Liver (tissue), 9 donors: ENCODE data around the gene RASA3. TPM values are rescaled to one million over a fixed set of nuclear protein-coding genes. Genes with fewer than 3 reads are reported as not detected.

Source experiments
- DNase-seq: peaks from one replicate; pipeline ENCODE4 v3.0.0-alpha.2; 2017; ENCODE audit warnings: low spot score
- H3K27ac ChIP-seq, 2 donors: one replicate each; pipeline ENCODE4 v1.7.0; 2013; ENCODE audit warnings: inconsistent platforms in 2 of 2, low read length in 2 of 2, control low read depth in 1 of 2, low read depth in 1 of 2, mild to moderate bottlenecking in 1 of 2
- H3K27me3 ChIP-seq, 4 donors: one replicate each; pipeline versions ENCODE4 v1.6.1 to v1.7.0; 2013; ENCODE audit warnings: low read length in 3 of 4, inconsistent platforms in 1 of 4, mild to moderate bottlenecking in 1 of 4, moderate library complexity in 1 of 4; ENCODE audit not compliant: control insufficient read depth in 4 of 4, insufficient read depth in 4 of 4
- H3K36me3 ChIP-seq, 4 donors: one replicate each; pipeline versions ENCODE4 v1.6.1 to v1.7.0; 2013; ENCODE audit warnings: low read length in 3 of 4, mild to moderate bottlenecking in 3 of 4, low read depth in 1 of 4, moderate library complexity in 1 of 4; ENCODE audit not compliant: control insufficient read depth in 4 of 4, insufficient read depth in 3 of 4
- H3K4me1 ChIP-seq, 4 donors: one replicate each; pipeline versions ENCODE4 v1.6.1 to v1.7.0; 2013; ENCODE audit warnings: low read length in 3 of 4, mild to moderate bottlenecking in 3 of 4, moderate library complexity in 1 of 4; ENCODE audit not compliant: control insufficient read depth in 4 of 4, insufficient read depth in 4 of 4
- H3K4me3 ChIP-seq, 3 donors: one replicate each; pipeline versions ENCODE4 v1.6.1 to v1.7.0; 2013; ENCODE audit warnings: low read length in 3 of 3, control low read depth in 1 of 3, low read depth in 1 of 3, mild to moderate bottlenecking in 1 of 3
- H3K9ac ChIP-seq, 2 donors: one replicate each; pipeline ENCODE4 v1.7.0; 2013; ENCODE audit warnings: low read length in 2 of 2, mild to moderate bottlenecking in 2 of 2, moderate library complexity in 2 of 2, control low read depth in 1 of 2, low read depth in 1 of 2
- H3K9me3 ChIP-seq, 4 donors: one replicate each; pipeline versions ENCODE4 v1.6.1 to v1.7.0; 2013; ENCODE audit warnings: low read length in 3 of 4; ENCODE audit not compliant: control insufficient read depth in 4 of 4
- EGR1 ChIP-seq, 2 donors: IDR thresholded peaks; 2 replicates each; pipeline ENCODE4 v1.6.1; 2016 to 2018; ENCODE audit warnings: antibody characterized with exemption in 2 of 2, low read depth in 2 of 2
- FOXA1 ChIP-seq: IDR thresholded peaks from 2 replicates; pipeline ENCODE4 v1.6.1; 2016; ENCODE audit warnings: antibody characterized with exemption
- FOXA2 ChIP-seq: IDR thresholded peaks from 2 replicates; pipeline ENCODE4 v1.6.1; 2016; ENCODE audit warnings: antibody characterized with exemption
- GABPA ChIP-seq, 2 donors: IDR thresholded peaks in 1 of 2; conservative IDR thresholded peaks in 1 of 2; 2 replicates each; pipeline ENCODE4 v1.6.1; 2016; ENCODE audit warnings: antibody characterized with exemption in 2 of 2, mild to moderate bottlenecking in 1 of 2, moderate library complexity in 1 of 2
- HNF4A ChIP-seq, 2 donors: conservative IDR thresholded peaks; 2 replicates each; pipeline ENCODE4 v1.6.1; 2016; ENCODE audit warnings: antibody characterized with exemption in 2 of 2, mild to moderate bottlenecking in 2 of 2
- HNF4G ChIP-seq: IDR thresholded peaks from 2 replicates; pipeline ENCODE4 v1.6.1; 2016; ENCODE audit warnings: antibody characterized with exemption
- JUND ChIP-seq, 2 donors: IDR thresholded peaks; 2 replicates each; pipeline ENCODE4 v1.6.1; 2016; ENCODE audit warnings: antibody characterized with exemption in 2 of 2
- NR2F2 ChIP-seq: IDR thresholded peaks from 2 replicates; pipeline ENCODE4 v1.6.1; 2016; ENCODE audit warnings: antibody characterized with exemption
- RAD21 ChIP-seq, 2 donors: IDR thresholded peaks; 2 replicates each; pipeline ENCODE4 v1.6.1; 2016; ENCODE audit warnings: antibody characterized with exemption in 2 of 2, mild to moderate bottlenecking in 2 of 2
- REST ChIP-seq: IDR thresholded peaks from 2 replicates; pipeline ENCODE4 v1.6.1; 2016; ENCODE audit warnings: antibody characterized with exemption, mild to moderate bottlenecking
- RXRA ChIP-seq, 2 donors: IDR thresholded peaks; 2 replicates each; pipeline ENCODE4 v1.6.1; 2017 to 2018; ENCODE audit warnings: antibody characterized with exemption in 2 of 2, mild to moderate bottlenecking in 1 of 2
- SP1 ChIP-seq: IDR thresholded peaks from 2 replicates; pipeline ENCODE4 v1.6.1; 2018; ENCODE audit warnings: antibody characterized with exemption, mild to moderate bottlenecking
- TAF1 ChIP-seq: conservative IDR thresholded peaks from 2 replicates; pipeline ENCODE4 v1.6.1; 2016; ENCODE audit warnings: antibody characterized with exemption, mild to moderate bottlenecking
- YY1 ChIP-seq: IDR thresholded peaks from 2 replicates; pipeline ENCODE4 v1.6.1; 2016; ENCODE audit warnings: antibody characterized with exemption, mild to moderate bottlenecking
- ZBTB33 ChIP-seq: IDR thresholded peaks from 2 replicates; pipeline ENCODE4 v1.6.1; 2016; ENCODE audit warnings: antibody characterized with exemption
- WGBS: extraction: QIAGEN DNeasy Blood & Tissue Kit; methylation state at CpG from one replicate; pipeline ENCODE4 v1.1.7; 2013; 5-methylcytosine and 5-hydroxymethylcytosine counted together
- polyA plus RNA-seq, 2 donors: library from polyadenylated mRNA; stranded (reverse) in 1 of 2; unstranded in 1 of 2; fragments of 200-250 nt in 1 of 2; fragments of >200 nt in 1 of 2; fragmentation: Nextera tagmentation in 1 of 2; extraction: Ambion mirVana in 1 of 2; gene quantifications; one replicate each; pipeline versions ENCODE4 v1.2.1 to v1.2.3, GENCODE V29; 2013 to 2015
- total RNA-seq, 2 donors: library from RNA; depleted of rRNA; stranded (reverse); fragments of >200 nt; gene quantifications; one replicate each; pipeline ENCODE4 v1.2.3, GENCODE V29; 2014
- TF ChIP-seq, protein P1 (sequence below): IDR thresholded peaks from 2 replicates; pipeline ENCODE4 v1.6.1; 2016; ENCODE audit warnings: antibody characterized with exemption
- TF ChIP-seq, protein P2 (sequence below): fragments of 150-350 bp; IDR thresholded peaks from 2 replicates; pipeline ENCODE4 v1.5.1; 2017; ENCODE audit warnings: improper control_type of control experiment, low read depth, low read length; ENCODE audit not compliant: missing input control
- TF ChIP-seq, protein P3 (sequence below): IDR thresholded peaks from 2 replicates; pipeline ENCODE4 v1.6.1; 2016; ENCODE audit warnings: antibody characterized with exemption
- donor health status: healthy.
- donor health status: healthy.
- donor health status: healthy.
- donor health status: healthy.
- donor health status: healthy.

RASA3 gene
- total and polyA plus RNA-seq, 4 donors: 0.64 to 5.9 (median 3.8) TPM

GRCh38 chr13:114148521-114148855 lies 16.1 kb upstream of the RASA3 start:
- Histone ChIP-seq H3K9ac (no peak overlapping the region), H3K4me3 (no peak overlapping the region), H3K4me1 (peaks cover 0 to 4% (median 0%) of the 10 kb centered on the region in 4 donors), H3K36me3 (no peaks in the 10 kb centered on the region), H3K27ac (no peak overlapping the region), H3K27me3 (no peaks in the 10 kb centered on the region), H3K9me3 (no peaks in the 10 kb centered on the region)
- DNase-seq: peak; percentile 27
- 68% methylated on average over 8 of the region's 8 CpGs for WGBS
- TF ChIP-seq GABPA (IDR thresholded peaks at IDR 0.05 in 1 of 2, conservative IDR thresholded peaks at IDR 0.05 in 1 of 2): no peak
- no peak for TF ChIP-seq EGR1 (IDR thresholded peaks at IDR 0.05; ENCODE audit: low read depth in 2 of 2)
- TF ChIP-seq NR2F2: no peak
- no peak for TF ChIP-seq SP1
- no peak for TF ChIP-seq RAD21 (IDR thresholded peaks at IDR 0.05)
- TF ChIP-seq, protein P1, sequence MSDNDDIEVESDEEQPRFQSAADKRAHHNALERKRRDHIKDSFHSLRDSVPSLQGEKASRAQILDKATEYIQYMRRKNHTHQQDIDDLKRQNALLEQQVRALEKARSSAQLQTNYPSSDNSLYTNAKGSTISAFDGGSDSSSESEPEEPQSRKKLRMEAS: no peak
- TF ChIP-seq REST: no peak
- no peak for TF ChIP-seq YY1
- TF ChIP-seq RXRA (IDR thresholded peaks at IDR 0.05): no peak
- TF ChIP-seq, protein P2, sequence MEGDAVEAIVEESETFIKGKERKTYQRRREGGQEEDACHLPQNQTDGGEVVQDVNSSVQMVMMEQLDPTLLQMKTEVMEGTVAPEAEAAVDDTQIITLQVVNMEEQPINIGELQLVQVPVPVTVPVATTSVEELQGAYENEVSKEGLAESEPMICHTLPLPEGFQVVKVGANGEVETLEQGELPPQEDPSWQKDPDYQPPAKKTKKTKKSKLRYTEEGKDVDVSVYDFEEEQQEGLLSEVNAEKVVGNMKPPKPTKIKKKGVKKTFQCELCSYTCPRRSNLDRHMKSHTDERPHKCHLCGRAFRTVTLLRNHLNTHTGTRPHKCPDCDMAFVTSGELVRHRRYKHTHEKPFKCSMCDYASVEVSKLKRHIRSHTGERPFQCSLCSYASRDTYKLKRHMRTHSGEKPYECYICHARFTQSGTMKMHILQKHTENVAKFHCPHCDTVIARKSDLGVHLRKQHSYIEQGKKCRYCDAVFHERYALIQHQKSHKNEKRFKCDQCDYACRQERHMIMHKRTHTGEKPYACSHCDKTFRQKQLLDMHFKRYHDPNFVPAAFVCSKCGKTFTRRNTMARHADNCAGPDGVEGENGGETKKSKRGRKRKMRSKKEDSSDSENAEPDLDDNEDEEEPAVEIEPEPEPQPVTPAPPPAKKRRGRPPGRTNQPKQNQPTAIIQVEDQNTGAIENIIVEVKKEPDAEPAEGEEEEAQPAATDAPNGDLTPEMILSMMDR: no peak
- no peak for TF ChIP-seq HNF4A (conservative IDR thresholded peaks at IDR 0.05)
- TF ChIP-seq ZBTB33: no peak
- no peak for TF ChIP-seq TAF1
- no peak for TF ChIP-seq FOXA1
- no peak for TF ChIP-seq HNF4G
- TF ChIP-seq, protein P3, sequence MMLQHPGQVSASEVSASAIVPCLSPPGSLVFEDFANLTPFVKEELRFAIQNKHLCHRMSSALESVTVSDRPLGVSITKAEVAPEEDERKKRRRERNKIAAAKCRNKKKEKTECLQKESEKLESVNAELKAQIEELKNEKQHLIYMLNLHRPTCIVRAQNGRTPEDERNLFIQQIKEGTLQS: no peak
- no peak for TF ChIP-seq JUND (IDR thresholded peaks at IDR 0.05)
- TF ChIP-seq FOXA2: no peak
